Loucy (cell line): ENCODE results near the gene GRB2.

Source experiments
- H2AFZ ChIP-seq: fragments of 200-600 bp; sonication (generic); 2 replicates; pipeline ENCODE4 v1.6.0; 2016; ENCODE audit warnings: antibody characterized with exemption, mild to moderate bottlenecking, low read length, moderate library complexity
- H3F3A ChIP-seq: fragments of 200-600 bp; 2 replicates; pipeline ENCODE4 v1.6.0; 2016; ENCODE audit warnings: antibody characterized with exemption, low read depth, mild to moderate bottlenecking
- H3K27me3 ChIP-seq: fragments of 200-600 bp; sonication (generic); 2 replicates; pipeline ENCODE4 v1.6.1; 2014; ENCODE audit warnings: low read length, mild to moderate bottlenecking; ENCODE audit not compliant: insufficient read depth, poor library complexity, severe bottlenecking
- H3K36me3 ChIP-seq: fragments of 200-600 bp; sonication (generic); 2 replicates; pipeline ENCODE4 v1.6.1; 2016; ENCODE audit warnings: low read length; ENCODE audit not compliant: insufficient read depth
- H3K4me1 ChIP-seq: fragments of 200-600 bp; sonication (generic); 2 replicates; pipeline ENCODE4 v1.5.1; 2014; ENCODE audit warnings: low read length, mild to moderate bottlenecking; ENCODE audit not compliant: insufficient read depth, poor library complexity, severe bottlenecking
- H3K4me2 ChIP-seq: fragments of 200-600 bp; sonication (generic); 2 replicates; pipeline ENCODE4 v1.6.0; 2014; ENCODE audit warnings: antibody characterized with exemption, low read length, low read depth, mild to moderate bottlenecking; ENCODE audit not compliant: poor library complexity, severe bottlenecking
- H3K4me3 ChIP-seq: fragments of 200-600 bp; sonication (generic); 2 replicates; pipeline ENCODE4 v1.5.1; 2014; ENCODE audit warnings: low read length, mild to moderate bottlenecking, mixed read lengths; ENCODE audit not compliant: poor library complexity, severe bottlenecking
- H3K79me2 ChIP-seq: fragments of 200-600 bp; sonication (generic); 2 replicates; pipeline ENCODE4 v1.6.1; 2014; ENCODE audit warnings: low read length; ENCODE audit not compliant: insufficient read depth
- H3K9ac ChIP-seq: fragments of 200-600 bp; sonication (generic); 2 replicates; pipeline ENCODE4 v1.6.0; 2014; ENCODE audit warnings: mild to moderate bottlenecking, low read depth, low read length, moderate library complexity; ENCODE audit not compliant: poor library complexity, severe bottlenecking
- H3K9me2 ChIP-seq: fragments of 200-600 bp; sonication (generic); replicated peaks from 2 replicates; pipeline ENCODE4 v1.6.1; 2016; ENCODE audit warnings: low read depth, low read length, mixed read lengths
- H3K9me3 ChIP-seq: fragments of 200-600 bp; sonication (generic); 2 replicates; pipeline ENCODE4 v1.6.1; 2014; ENCODE audit warnings: mild to moderate bottlenecking, antibody characterized with exemption, low read length, low read depth; ENCODE audit not compliant: insufficient read depth
- H4K20me1 ChIP-seq: fragments of 200-600 bp; sonication (generic); 2 replicates; pipeline ENCODE4 v1.6.0; 2014; ENCODE audit warnings: antibody characterized with exemption, low read length, mild to moderate bottlenecking; ENCODE audit not compliant: insufficient read depth, poor library complexity, severe bottlenecking
- EZH2phosphoT487 ChIP-seq: fragments of 200-600 bp; IDR thresholded peaks from 2 replicates; pipeline ENCODE4 v1.6.1; 2018; ENCODE audit warnings: antibody characterized with exemption, mild to moderate bottlenecking, moderate library complexity, borderline replicate concordance
- TF ChIP-seq, protein P1 (sequence below): fragments of 200-600 bp; sonication (generic); conservative IDR thresholded peaks from 2 replicates; pipeline ENCODE4 v1.5.1; 2014; ENCODE audit warnings: mild to moderate bottlenecking, antibody characterized with exemption, low read length

GRB2 gene

DNA sequence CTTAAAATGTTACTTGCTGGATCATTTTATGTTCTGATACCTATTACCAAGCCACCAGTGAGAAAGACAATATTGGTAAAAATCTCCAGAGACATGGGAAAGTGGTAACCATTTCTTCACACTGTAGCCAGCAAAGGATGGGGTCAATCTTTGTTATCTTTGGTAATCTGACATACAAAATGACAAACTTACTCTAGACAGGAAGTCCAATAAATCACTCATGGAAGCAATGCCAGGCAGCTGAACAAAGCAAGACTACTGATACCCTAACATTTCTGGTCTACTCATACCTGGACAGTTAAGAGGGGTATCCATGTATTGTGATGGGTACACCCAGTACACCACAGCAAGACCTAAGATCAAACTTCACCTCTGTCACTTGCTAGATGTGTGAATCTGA lies 19.0 kb downstream of the GRB2 start:
- Histone ChIP-seq H2AFZ (no peak overlapping the region), H3K36me3 (peaks cover 48% of the 10 kb centered on the region), H3K27me3 (no peaks in the 10 kb centered on the region), H3F3A (no peaks in the 10 kb centered on the region), H3K9me3 (no peaks in the 10 kb centered on the region), H4K20me1 (peaks cover 56% of the 10 kb centered on the region), H3K9me2 (no peaks in the 10 kb centered on the region), H3K4me1 (peaks cover 11% of the 10 kb centered on the region), H3K4me2 (peak overlapping the region; percentile 24), H3K4me3 (no peak overlapping the region), H3K9ac (no peak overlapping the region), H3K79me2 (peaks cover 96% of the 10 kb centered on the region)
- TF ChIP-seq, protein P1, sequence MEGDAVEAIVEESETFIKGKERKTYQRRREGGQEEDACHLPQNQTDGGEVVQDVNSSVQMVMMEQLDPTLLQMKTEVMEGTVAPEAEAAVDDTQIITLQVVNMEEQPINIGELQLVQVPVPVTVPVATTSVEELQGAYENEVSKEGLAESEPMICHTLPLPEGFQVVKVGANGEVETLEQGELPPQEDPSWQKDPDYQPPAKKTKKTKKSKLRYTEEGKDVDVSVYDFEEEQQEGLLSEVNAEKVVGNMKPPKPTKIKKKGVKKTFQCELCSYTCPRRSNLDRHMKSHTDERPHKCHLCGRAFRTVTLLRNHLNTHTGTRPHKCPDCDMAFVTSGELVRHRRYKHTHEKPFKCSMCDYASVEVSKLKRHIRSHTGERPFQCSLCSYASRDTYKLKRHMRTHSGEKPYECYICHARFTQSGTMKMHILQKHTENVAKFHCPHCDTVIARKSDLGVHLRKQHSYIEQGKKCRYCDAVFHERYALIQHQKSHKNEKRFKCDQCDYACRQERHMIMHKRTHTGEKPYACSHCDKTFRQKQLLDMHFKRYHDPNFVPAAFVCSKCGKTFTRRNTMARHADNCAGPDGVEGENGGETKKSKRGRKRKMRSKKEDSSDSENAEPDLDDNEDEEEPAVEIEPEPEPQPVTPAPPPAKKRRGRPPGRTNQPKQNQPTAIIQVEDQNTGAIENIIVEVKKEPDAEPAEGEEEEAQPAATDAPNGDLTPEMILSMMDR: no peak
- no peak for TF ChIP-seq EZH2phosphoT487

DNA sequence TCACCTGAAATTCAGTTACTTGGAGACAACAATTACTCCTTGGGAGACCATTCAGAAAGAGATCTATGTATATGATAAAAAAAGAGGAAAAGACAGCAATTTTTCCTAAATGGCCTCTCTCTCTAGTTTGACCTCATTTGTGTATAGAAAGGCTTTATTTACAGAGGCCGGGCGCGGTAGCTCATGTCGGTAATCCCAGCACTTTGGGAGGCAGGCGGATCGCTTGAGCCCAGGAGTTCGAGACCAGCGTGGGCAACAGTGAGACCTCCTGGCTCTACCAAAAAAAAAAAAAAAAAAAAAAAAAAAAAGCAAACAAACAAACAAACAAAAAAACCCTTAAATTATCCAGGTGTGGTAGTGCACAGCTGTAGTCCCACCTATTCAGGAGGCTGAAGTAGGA lies 20.7 kb downstream of the GRB2 start:
- Histone ChIP-seq H2AFZ (no peak overlapping the region), H3K9ac (no peak overlapping the region), H3K27me3 (no peaks in the 10 kb centered on the region), H3K9me2 (no peaks in the 10 kb centered on the region), H3K79me2 (peaks cover 96% of the 10 kb centered on the region), H3K4me3 (no peak overlapping the region), H3K9me3 (no peaks in the 10 kb centered on the region), H4K20me1 (peaks cover 56% of the 10 kb centered on the region), H3K4me2 (no peak overlapping the region), H3F3A (no peaks in the 10 kb centered on the region), H3K36me3 (peaks cover 32% of the 10 kb centered on the region; the same call in 1 of the 2 replicates), H3K4me1 (peaks cover 11% of the 10 kb centered on the region)
- TF ChIP-seq, protein P1: no peak
- TF ChIP-seq EZH2phosphoT487: no peak

DNA sequence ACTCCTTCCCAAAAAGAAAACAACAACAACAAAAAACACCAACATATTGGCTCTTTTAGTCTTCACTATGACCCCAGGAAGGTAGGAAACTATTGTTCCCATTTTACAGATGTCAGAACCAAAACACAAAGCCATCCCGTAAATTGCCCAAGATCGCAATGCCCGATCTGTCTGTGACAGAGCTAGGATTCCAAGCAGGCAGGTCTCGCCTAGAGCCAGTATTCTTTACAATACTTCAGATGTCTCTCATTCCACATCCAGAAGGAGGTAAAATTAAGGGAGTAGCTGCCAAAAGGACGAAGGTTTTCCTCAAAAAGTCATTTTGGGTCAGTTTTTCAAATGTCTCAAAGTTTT lies 21.7 kb downstream of the GRB2 start:
- H3K4me1 ChIP-seq: peaks cover 11% of the 10 kb centered on the region
- peaks cover 64% of the 10 kb centered on the region for H4K20me1 ChIP-seq
- H3K36me3 ChIP-seq: peaks cover 27% of the 10 kb centered on the region; the same call in 1 of the 2 replicates
- H3K9ac ChIP-seq: no peak overlapping the region
- no peak for TF ChIP-seq EZH2phosphoT487
- TF ChIP-seq, protein P1: no peak
- H2AFZ ChIP-seq: no peak overlapping the region
- H3K4me2 ChIP-seq: no peak overlapping the region
- no peaks in the 10 kb centered on the region for H3K27me3 ChIP-seq
- H3K9me2 ChIP-seq: no peaks in the 10 kb centered on the region
- no peaks in the 10 kb centered on the region for H3F3A ChIP-seq
- H3K9me3 ChIP-seq: no peaks in the 10 kb centered on the region
- peaks cover 98% of the 10 kb centered on the region for H3K79me2 ChIP-seq
- no peak overlapping the region for H3K4me3 ChIP-seq
